Lower leg skin (tissue), 4 donors: ENCODE measurements around the gene PDE3A. TPM values are rescaled to one million over a fixed set of nuclear protein-coding genes. Genes with fewer than 3 reads are reported as not detected.

Experiments
- DNase-seq, 2 donors: peaks; one replicate each; pipeline ENCODE4 v3.0.0-alpha.2; 2019; ENCODE audit warnings: low spot score in 2 of 2
- H3K4me3 ChIP-seq: fragments of 200-600 bp; sonication (generic); 2 replicates; pipeline ENCODE4 v1.5.1; 2017; ENCODE audit warnings: mild to moderate bottlenecking, low read depth; ENCODE audit not compliant: poor library complexity, severe bottlenecking
- CTCF ChIP-seq, 3 donors: fragments of 450-650 bp; IDR thresholded peaks; one replicate each; pipeline ENCODE4 v1.5.1; 2016; ENCODE audit warnings: antibody characterized with exemption in 3 of 3, mild to moderate bottlenecking in 3 of 3, moderate library complexity in 2 of 3
- POLR2A ChIP-seq, 2 donors: fragments of 450-650 bp; IDR thresholded peaks; one replicate each; pipeline ENCODE4 v1.6.1; 2016 to 2017; ENCODE audit warnings: antibody characterized with exemption in 2 of 2, mild to moderate bottlenecking in 1 of 2, moderate library complexity in 1 of 2
- WGBS, 2 donors: methylation state at CpG; one replicate each; pipeline ENCODE4 v1.1.5; 2018; 5-methylcytosine and 5-hydroxymethylcytosine counted together
- intact Hi-C: fragments of 100-400 bp; cut with DNase I; formaldehyde crosslinking; loops from one replicate; pipeline ENCODE4 v1.15.0; 2023; ENCODE audit warnings: low total_unique reads
- total RNA-seq, 4 donors: library from RNA; depleted of rRNA; stranded (reverse); fragments of >200 nt; gene quantifications; one replicate each; pipeline ENCODE4 v1.1.0, GENCODE V29; 2016

The PDE3A gene
- total RNA-seq, 4 donors from 2014 or later = 1.5 to 3.2 (median 2.7) TPM

GRCh38 chr12:20656600-20656999, 288.3 kb downstream of the PDE3A start:
- H3K4me3 ChIP-seq = no peak overlapping the region
- 48 to 50% methylated on average over 1 of the region's 1 CpG for WGBS, 2 donors
- intact Hi-C loops = no loop called here
- TF ChIP-seq POLR2A (IDR thresholded peaks at IDR 0.05) (no peak), CTCF (IDR thresholded peaks at IDR 0.05) (no peak)
- DNase-seq = no peak

DNA sequence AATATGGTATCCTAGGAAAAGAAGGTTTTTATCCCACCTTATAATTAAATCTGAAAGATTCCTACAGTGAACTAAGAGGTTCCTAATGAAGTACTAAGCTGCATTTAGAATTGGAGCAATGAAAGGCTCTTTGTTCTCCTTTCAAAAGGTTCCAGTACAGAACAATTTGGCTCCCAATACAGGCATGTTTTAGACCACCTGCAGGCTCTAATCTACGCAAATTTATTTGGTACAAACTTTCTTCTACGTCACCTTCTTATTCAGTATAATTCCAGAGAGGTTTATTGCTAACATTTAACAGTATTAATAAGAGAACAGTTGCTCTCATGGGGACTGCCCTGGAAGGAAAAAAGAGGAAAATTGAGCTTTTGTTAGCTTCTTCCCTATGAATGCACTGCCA, 289.2 kb downstream of the PDE3A start:
- intact Hi-C loops = no loop called here
- no peak for TF ChIP-seq POLR2A (IDR thresholded peaks at IDR 0.05)
- no peak for DNase-seq
- WGBS, 2 donors = 71 to 72% methylated on average over 2 of the region's 2 CpGs
- H3K4me3 ChIP-seq = no peak overlapping the region

GRCh38 chr12:20681334-20681733, 313.0 kb downstream of the PDE3A start:
- H3K4me3 ChIP-seq = no peak overlapping the region
- intact Hi-C loops = no loop called here
- TF ChIP-seq POLR2A (IDR thresholded peaks at IDR 0.05) = no peak
- no peak for TF ChIP-seq CTCF (IDR thresholded peaks at IDR 0.05)
- WGBS, 2 donors = 87 to 94% methylated on average over 4 of the region's 4 CpGs
- DNase-seq = no peak

DNA sequence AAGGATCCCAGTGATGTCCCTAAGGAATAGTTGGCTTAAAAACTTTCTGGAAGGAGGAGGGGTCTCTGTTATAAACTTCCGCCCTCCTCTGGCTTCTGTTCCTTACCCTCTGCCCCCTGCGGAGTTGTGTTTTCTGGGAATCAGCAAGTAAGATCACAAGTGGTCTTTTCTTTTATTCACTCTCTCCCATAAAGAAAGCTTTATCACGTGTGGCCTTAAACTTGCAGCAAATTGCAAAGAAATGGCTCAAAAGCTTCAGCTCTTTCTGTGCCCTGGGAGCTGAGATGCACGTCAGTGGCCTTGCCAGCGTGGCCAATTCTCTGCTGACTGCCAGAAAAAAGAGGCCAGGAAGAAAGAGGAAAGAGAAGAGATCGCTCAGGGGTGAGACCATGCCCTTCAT, 326.9 kb downstream of the PDE3A start, which contains the start of gene SLCO1C1:
TSS of gene SLCO1C1 (plus strand) at position 101 of the 400 bp plus-strand sequence. CDS start 4,245 bp downstream, outside the sequence.
- no peak within 1 kb of the TSS for H3K4me3 ChIP-seq
- no peak for TF ChIP-seq POLR2A (IDR thresholded peaks at IDR 0.05)
- no peak for TF ChIP-seq CTCF (IDR thresholded peaks at IDR 0.05)
- intact Hi-C loops = no loop called here
- no peak for DNase-seq
- 47 to 49% methylated on average over 6 of the region's 6 CpGs for WGBS, 2 donors

GRCh38 chr12:20696181-20696905, 328.0 kb downstream of the PDE3A start:
- no peak overlapping the region for H3K4me3 ChIP-seq
- intact Hi-C loops = no loop called here
- no peak for TF ChIP-seq POLR2A (IDR thresholded peaks at IDR 0.05)
- TF ChIP-seq CTCF (IDR thresholded peaks at IDR 0.05) = no peak
- 69 to 71% methylated on average over 7 of the region's 7 CpGs for WGBS, 2 donors
- DNase-seq = no peak

DNA sequence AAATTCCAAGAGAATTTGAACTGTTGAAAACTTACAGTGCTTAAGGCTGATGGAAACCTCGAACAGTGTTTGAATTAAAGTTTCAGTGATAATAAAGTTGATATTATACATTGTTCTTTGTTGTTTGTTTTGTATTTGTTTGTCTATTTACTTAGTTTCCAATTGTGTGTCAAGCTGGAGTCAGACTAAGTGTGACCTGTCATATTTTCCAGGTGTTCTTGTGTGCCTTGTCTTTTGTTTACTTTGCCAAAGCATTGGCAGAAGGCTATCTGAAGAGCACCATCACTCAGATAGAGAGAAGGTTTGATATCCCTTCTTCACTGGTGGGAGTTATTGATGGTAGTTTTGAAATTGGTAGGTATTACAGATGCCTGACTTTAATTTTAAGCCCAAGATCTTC, 332.8 kb downstream of the PDE3A start:
- no peak for DNase-seq
- H3K4me3 ChIP-seq = no peak overlapping the region
- TF ChIP-seq POLR2A (IDR thresholded peaks at IDR 0.05) = no peak
- no peak for TF ChIP-seq CTCF (IDR thresholded peaks at IDR 0.05)
- intact Hi-C loops = no loop called here
- 76 to 87% methylated on average over 1 of the region's 1 CpG for WGBS, 2 donors
